Measurements from ENCODE around the gene SLC9C2.
"Not testable (repeated sequence)": the region's sequence is repeated elsewhere in the genome, so short reads cannot be mapped to it uniquely, and the experiment has no call there.

SLC9C2 gene

DNA sequence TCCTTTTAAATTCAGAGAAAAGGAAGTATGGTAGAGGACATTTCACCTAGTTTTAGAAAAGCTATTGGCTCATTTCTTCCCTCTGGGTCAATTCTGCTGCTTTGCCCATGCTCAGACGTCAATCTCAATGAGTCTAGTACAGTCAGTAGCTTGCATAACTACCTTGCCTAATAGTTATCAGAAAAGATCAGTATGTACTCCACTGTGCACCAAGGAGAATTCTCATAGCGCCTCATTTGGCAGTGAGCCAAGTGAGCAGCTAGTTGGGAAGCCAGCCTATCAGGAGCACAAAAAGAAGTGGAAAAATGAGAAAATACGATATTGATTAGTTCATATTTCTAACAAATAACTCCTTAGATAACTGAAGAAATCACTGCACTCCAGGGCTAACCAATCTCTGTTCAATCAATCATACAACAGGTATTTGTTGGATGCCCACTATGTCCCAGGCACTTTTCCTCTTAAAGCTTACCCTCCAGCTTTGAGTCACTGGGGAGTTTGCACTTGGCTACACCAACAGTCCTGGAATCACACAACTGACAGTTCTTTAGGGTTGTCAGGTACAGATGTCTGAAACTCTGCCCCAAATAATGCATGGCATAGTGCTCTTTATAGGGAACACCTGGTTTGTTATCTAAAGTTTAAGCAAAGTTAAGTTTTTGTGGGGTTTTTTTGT is 75.6 kb downstream of the SLC9C2 start:
- DNase-seq = no peak

DNA sequence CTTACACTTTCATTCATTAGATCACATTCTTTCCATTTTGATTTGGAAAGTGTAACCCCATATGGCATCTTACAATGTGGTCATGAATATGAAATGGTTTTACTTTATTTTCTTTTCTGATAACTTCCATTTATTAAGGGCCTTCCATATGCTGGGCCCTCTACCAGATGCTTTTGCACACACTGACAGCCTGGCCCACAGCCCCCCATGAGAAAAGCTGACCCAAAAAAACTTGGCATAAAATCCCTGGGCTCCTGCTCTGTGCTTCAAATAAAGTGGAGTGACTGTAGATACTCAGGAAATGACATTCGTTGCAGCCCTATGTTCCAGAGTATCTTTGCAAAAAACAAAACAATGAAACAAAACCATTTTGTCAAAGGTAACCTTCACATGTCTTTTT is 76.9 kb downstream of the SLC9C2 start:
- no peak for DNase-seq

- DNase-seq = no peak
These were observed 79.5 kb downstream of the SLC9C2 start for GRCh38 chr1:173523329-173523728.

- no peak for DNase-seq
These were observed 82.1 kb downstream of the SLC9C2 start for GRCh38 chr1:173520799-173521198.

- DNase-seq = not testable (repeated sequence)
These were observed 88.4 kb downstream of the SLC9C2 start for GRCh38 chr1:173514503-173514902.

GRCh38 chr1:173509797-173510196 is 93.1 kb downstream of the SLC9C2 start:
- DNase-seq = no peak

GRCh38 chr1:173508541-173508940 is 94.3 kb downstream of the SLC9C2 start:
- DNase-seq = no peak

DNA sequence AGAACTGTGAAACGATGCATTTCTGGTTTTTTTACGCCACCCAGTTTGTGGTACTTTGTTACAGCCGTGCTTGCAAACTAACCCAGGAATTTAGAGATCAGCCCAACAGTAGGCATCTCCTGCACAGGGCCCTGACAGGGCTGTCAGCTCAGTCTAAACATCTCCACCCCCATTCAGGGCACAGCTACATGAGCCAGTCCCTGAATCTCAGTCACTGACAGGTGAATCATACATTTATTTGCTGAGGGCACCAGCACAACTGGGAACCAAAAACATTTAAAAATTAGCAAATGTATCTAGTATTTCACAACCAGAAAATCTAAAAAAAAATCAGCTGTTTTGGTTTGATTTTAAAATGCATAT is 95.0 kb downstream of the SLC9C2 start:
- DNase-seq = no peak

- DNase-seq = no peak
These were observed 95.5 kb downstream of the SLC9C2 start for GRCh38 chr1:173507205-173507846.

GRCh38 chr1:173506437-173506836 is 96.4 kb downstream of the SLC9C2 start:
- DNase-seq = no peak

DNA sequence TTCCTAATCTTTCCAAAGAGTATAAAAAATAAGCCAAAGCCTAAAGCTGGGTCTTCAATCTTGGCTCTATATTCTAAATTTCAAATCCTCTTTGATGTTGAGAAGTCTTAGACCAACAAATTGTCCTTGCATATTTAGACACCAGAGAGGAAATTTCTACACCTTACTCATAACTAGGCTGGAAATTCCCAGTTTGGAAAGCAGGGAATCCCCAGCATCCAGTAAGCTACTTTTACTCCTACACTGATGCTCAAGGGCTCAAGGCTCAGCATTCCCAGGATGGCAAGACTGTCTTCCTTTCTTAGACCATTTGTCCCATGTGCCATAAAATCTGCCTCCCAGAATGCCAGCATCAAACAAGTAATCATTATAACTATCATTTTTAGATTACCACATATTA is 97.5 kb downstream of the SLC9C2 start:
- no peak for DNase-seq

- no peak for DNase-seq
These were observed 98.6 kb downstream of the SLC9C2 start for GRCh38 chr1:173504268-173504667.

DNA sequence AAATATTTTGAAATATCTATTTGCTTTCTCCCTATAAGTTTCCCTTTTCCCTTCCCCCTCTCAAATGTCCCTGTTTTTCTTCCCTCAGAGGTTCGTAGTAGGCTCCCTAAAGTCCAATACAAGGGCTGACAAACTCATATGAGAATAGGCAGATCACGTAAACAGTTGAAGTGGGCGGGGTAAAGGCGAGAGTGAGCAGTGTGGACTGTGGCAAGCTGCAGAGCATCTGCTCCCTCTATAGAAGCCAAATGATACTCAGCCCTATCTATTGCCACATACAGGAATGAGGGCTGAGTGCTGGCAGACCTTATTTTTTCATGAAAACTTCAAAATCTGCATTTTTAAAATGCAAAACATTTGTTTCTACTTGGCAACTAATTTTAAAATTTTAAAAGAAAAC is 99.5 kb downstream of the SLC9C2 start:
- no peak for DNase-seq

DNA sequence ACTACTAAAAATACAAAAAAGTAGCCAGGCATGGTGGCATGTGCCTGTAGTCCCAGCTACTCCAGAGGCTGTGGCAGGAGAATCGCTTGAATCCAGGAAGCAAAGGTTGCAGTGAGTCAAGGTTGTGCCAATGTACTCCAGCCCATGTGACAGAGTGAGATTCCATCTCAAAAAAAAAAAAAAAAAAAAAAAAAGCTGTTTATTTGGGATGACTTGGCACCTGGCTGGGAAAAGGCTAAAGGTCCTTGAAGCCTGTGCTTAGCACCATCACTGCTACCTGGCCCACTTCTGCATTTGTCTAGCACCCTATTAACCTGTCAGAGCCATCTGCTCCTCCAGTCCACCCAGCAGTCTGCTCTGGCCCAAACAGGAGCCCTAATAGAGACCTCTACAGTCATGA is 100.8 kb downstream of the SLC9C2 start:
- DNase-seq = no peak

- DNase-seq = no peak
These were observed 103.1 kb downstream of the SLC9C2 start for GRCh38 chr1:173499729-173500128.

- no peak for DNase-seq
These were observed 106.0 kb downstream of the SLC9C2 start for GRCh38 chr1:173496757-173497320.

- no peak for DNase-seq
These were observed 107.1 kb downstream of the SLC9C2 start for GRCh38 chr1:173495609-173496267.

- DNase-seq = not testable (repeated sequence)
These were observed 109.7 kb downstream of the SLC9C2 start for GRCh38 chr1:173493125-173493524.

- DNase-seq = no peak
These were observed 111.4 kb downstream of the SLC9C2 start for GRCh38 chr1:173491508-173491907.

DNA sequence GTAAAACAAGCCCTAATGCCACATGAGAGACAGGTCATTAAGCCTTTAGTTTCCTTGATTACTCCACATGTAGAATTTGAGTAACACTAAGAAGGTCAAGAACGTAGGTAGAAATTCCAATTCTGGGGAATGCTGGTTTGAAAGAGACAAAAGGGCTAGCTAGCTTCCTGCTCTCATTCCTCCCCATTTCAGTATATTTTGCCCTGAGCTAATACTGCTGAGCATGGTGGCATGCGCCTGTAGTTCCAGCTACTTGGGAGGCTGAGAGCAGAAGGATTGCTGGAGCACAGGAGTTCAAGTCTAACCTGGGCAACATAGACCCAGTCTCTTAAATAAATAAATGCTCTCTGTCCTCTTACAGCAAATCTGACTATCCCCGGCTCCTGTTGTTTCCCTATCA is 112.9 kb downstream of the SLC9C2 start:
- no peak for DNase-seq

GRCh38 chr1:173489149-173489600 is 113.7 kb downstream of the SLC9C2 start:
- DNase-seq = no peak

DNA sequence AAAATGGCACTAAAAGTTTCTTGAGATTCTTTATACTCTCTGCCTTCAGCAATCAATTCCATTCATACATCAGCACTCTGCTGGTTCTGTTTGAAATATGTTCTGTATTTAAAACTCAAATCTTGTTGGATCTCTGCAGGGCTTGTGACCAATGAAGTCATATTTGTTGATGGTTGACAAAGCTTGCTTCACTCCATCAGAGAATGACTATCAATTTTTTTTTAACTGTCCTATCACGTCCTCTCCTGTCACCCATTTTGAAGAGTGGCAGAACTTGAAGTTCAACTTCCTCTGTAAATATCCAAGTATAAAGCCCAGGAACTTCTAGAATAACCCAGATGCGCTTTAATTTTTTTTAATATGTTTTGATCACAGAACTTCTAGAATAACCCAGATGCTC is 114.9 kb downstream of the SLC9C2 start:
- DNase-seq = no peak

DNA sequence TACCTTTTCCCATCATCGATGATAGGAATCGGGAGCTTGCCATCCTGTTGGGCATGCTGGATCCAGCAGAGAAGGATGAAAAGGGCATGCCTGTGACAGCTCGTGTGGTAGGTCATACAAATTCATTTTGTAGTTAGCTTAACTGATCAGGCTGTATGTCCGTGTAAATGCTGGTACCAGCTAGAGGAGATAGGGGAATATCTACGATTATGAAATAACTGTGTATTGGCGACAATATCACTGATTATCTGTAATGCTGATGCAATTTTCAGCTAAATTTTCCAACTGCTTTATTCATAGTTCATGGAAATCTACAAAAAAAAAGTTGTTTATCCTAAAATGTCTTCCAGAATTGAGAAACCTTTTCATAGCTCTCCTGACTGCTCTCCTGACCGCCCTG is 117.5 kb downstream of the SLC9C2 start:
- no peak for DNase-seq

DNA sequence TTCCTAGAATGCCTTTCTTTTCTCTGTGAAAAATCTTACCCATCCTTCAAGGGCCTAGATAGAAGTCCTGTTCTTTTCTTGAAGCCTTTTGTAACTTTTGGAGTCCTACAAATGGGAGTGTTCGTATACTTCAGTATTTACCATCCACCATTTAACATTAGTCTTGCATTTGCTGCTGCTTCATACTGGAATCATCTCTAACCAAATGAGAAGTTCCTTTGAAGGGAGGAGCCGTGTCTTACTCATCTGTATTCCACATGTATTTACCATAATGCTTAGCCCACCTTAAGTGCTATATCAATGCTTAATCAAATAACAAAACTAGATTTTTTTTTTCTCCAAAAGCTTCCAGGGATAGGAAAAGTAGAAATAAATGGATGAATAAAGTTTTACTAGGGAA is 118.6 kb downstream of the SLC9C2 start:
- no peak for DNase-seq
